Duodenal mucosa (tissue), 2 donors: ENCODE measurements around the gene VWA2.

Source experiments
- H3K27ac ChIP-seq: one replicate; pipeline ENCODE4 v1.7.0; 2013; ENCODE audit warnings: low read depth, low read length
- H3K27me3 ChIP-seq, 2 donors: one replicate each; pipeline ENCODE4 v1.7.0; 2013; ENCODE audit warnings: low read length in 2 of 2, control low read depth in 1 of 2; ENCODE audit not compliant: insufficient read depth in 2 of 2, control insufficient read depth in 1 of 2
- H3K36me3 ChIP-seq, 2 donors: one replicate each; pipeline ENCODE4 v1.7.0; 2013; ENCODE audit warnings: low read length in 2 of 2, control low read depth in 1 of 2; ENCODE audit not compliant: insufficient read depth in 2 of 2, control insufficient read depth in 1 of 2
- H3K4me1 ChIP-seq, 2 donors: one replicate each; pipeline ENCODE4 v1.7.0; 2013; ENCODE audit warnings: low read length in 2 of 2, control low read depth in 1 of 2; ENCODE audit not compliant: insufficient read depth in 2 of 2, control insufficient read depth in 1 of 2
- H3K4me3 ChIP-seq, 2 donors: one replicate each; pipeline ENCODE4 v1.7.0; 2013; ENCODE audit warnings: low read length in 2 of 2, low read depth in 1 of 2
- H3K9ac ChIP-seq, 2 donors: one replicate each; pipeline ENCODE4 v1.7.0; 2013; ENCODE audit warnings: low read length in 2 of 2, low read depth in 1 of 2
- H3K9me3 ChIP-seq, 2 donors: one replicate each; pipeline ENCODE4 v1.7.0; 2013; ENCODE audit warnings: low read length in 2 of 2, control low read depth in 1 of 2; ENCODE audit not compliant: control insufficient read depth in 1 of 2

The VWA2 gene

DNA sequence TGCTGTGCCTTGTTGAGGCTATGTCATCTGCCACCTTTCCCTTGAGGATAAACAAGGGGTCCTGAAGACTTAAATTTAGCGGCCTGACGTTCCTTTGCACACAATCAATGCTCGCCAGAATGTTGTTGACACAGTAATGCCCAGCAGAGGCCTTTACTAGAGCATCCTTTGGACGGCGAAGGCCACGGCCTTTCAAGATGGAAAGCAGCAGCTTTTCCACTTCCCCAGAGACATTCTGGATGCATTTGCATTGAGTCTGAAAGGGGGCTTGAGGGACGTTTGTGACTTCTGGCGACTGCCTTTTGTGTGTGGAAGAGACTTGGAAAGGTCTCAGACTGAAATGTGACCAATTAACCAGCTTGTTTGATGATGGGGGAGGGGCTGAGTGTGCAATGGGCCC lies 52.5 kb downstream of the VWA2 start:
- H3K36me3 ChIP-seq = peaks cover 14% of the 10 kb centered on the region in 2 donors
- H3K9me3 ChIP-seq = peaks cover 13% of the 10 kb centered on the region in 2 donors
- no peaks in the 10 kb centered on the region for H3K4me1 ChIP-seq
- H3K4me3 ChIP-seq = no peak overlapping the region
- no peak overlapping the region for H3K27ac ChIP-seq
- H3K27me3 ChIP-seq = no peaks in the 10 kb centered on the region
- no peak overlapping the region for H3K9ac ChIP-seq

DNA sequence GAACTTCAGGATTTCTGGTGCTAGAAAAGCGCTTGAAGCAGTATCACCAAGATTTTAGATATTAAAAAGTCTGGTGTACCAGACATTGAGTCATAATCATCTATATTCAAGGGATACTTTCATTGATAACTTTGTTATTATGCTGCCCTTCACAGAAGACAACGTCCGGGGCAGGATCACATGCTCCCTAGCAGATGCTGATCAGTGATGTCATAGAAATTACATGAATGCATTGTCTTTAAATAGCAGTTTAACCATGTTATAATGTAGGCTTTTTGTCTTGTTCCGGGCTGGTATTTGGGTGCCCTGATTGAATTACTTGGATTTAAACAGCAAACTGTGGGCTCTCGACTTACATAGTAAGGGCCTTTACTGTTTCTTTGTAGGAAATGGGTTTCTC lies 54.0 kb downstream of the VWA2 start:
- no peak overlapping the region for H3K4me3 ChIP-seq
- H3K4me1 ChIP-seq = no peaks in the 10 kb centered on the region
- H3K27me3 ChIP-seq = no peaks in the 10 kb centered on the region
- peaks cover 14 to 16% of the 10 kb centered on the region in 2 donors for H3K9me3 ChIP-seq
- no peak overlapping the region for H3K27ac ChIP-seq
- H3K36me3 ChIP-seq = peaks cover 18 to 26% of the 10 kb centered on the region in 2 donors
- H3K9ac ChIP-seq = no peak overlapping the region

DNA sequence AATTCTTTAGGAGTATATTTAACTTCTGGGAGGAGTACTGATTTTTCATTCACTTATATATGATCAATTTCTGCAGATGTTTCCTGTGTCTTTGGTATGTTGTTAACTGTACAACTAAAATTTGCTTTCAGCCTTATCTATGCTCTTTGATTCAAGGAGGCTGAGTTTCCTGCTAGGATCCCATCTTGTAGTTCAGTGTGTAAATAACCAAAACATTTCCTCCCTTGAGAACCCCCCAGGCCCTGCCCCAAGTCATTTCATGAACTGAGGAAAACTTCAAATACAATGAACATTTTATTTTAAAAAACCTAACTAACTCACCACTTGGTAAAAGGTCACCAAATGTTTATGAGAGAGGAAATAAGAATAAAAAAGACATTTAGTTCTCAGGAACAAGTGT lies 55.5 kb downstream of the VWA2 start:
- H3K27ac ChIP-seq = no peak overlapping the region
- no peak overlapping the region for H3K4me3 ChIP-seq
- H3K27me3 ChIP-seq = no peaks in the 10 kb centered on the region
- H3K9me3 ChIP-seq = peaks cover 14 to 16% of the 10 kb centered on the region in 2 donors
- no peak overlapping the region for H3K9ac ChIP-seq
- H3K36me3 ChIP-seq = peaks cover 18 to 31% of the 10 kb centered on the region in 2 donors
- H3K4me1 ChIP-seq = no peaks in the 10 kb centered on the region

DNA sequence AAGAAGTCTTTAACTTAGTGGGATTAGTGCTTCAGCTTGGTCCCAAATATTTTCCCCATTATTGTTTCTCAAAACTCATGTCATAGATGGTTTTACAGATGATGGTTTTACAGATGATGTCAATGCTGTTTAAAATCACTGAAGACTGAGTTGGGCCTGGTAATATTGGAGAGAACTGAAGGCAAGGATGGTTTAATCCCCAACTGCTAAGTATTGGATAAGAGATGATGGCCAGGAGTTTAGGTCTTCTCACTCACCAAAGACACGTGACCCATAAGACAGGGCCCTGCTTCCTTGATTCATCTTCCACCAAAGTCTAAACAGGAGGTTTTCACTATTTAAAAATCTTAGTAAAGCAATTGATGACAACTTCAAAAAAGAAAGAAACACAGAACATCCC lies 56.3 kb downstream of the VWA2 start:
- Histone ChIP-seq H3K4me3 (no peak overlapping the region), H3K4me1 (no peaks in the 10 kb centered on the region), H3K9me3 (peaks cover 14 to 16% of the 10 kb centered on the region in 2 donors), H3K27me3 (no peaks in the 10 kb centered on the region), H3K27ac (no peak overlapping the region), H3K9ac (no peak overlapping the region), H3K36me3 (peaks cover 18 to 33% of the 10 kb centered on the region in 2 donors)

DNA sequence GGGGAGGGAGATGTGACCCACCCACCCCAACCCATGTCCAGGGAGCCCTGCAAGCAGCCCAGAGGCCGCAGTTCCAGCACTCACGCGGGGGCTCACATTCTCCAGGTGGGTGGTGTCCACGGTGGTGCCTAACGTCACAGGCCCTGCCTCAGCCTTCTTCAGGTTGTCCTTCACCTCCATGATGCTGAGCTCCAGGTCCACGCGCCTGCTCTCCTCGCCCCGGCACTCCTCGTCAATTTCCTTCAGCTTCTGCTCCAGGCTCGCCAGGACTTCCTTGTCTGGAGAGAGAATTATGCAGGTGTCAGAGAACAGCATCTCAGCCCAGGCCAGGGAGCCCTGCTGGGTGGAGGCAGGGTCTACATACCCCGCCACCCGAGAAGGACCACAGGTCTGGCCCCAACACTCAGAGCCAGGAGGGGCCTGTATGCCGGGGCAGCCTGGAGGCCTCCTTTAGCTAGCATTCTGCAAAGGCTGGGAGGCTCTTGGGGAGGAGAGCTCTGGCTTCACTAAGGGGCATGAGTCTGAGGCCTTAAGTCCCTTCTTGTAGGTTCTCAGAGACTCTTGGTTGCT lies 58.2 kb downstream of the VWA2 start:
- H3K9me3 ChIP-seq = peaks cover 14 to 16% of the 10 kb centered on the region in 2 donors
- no peak overlapping the region for H3K4me3 ChIP-seq
- no peak overlapping the region for H3K9ac ChIP-seq
- peaks cover 18 to 39% of the 10 kb centered on the region in 2 donors for H3K36me3 ChIP-seq
- no peaks in the 10 kb centered on the region for H3K27me3 ChIP-seq
- no peak overlapping the region for H3K27ac ChIP-seq
- no peaks in the 10 kb centered on the region for H3K4me1 ChIP-seq

DNA sequence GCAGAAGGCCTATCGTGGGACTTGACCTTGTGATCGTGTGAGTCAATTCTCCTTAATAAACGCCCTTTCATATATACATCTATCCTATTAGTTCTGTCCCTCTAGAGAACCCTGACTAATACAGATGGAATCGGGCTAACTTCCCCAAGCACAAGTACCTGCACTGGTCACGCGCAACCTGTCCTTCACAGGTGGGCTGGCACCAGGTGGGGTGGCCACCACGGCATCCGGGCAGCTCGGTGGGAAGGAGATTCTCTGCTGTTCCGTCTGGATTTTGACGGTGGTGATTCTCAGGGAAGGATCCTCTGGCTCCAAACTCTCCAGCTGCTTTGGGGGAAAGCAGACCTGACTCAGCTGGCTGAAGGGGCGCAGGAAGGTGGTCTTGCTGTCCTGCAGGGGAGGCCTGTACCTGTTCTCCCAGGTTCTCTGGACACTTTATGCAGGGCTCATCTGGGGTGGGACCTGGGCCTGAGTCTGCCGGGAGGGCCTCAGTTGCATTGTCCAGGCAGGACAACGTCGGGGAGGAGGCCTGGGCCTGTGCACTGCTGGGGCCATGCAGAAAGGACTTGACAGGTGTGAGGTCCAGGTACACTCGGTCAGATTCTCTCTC lies 61.1 kb downstream of the VWA2 start:
- Histone ChIP-seq H3K27me3 (no peaks in the 10 kb centered on the region), H3K4me1 (peaks cover 8 to 12% of the 10 kb centered on the region in 2 donors), H3K9me3 (peaks cover 14 to 16% of the 10 kb centered on the region in 2 donors), H3K36me3 (peaks cover 18 to 39% of the 10 kb centered on the region in 2 donors), H3K4me3 (no peak overlapping the region), H3K27ac (no peak overlapping the region), H3K9ac (no peak overlapping the region)

DNA sequence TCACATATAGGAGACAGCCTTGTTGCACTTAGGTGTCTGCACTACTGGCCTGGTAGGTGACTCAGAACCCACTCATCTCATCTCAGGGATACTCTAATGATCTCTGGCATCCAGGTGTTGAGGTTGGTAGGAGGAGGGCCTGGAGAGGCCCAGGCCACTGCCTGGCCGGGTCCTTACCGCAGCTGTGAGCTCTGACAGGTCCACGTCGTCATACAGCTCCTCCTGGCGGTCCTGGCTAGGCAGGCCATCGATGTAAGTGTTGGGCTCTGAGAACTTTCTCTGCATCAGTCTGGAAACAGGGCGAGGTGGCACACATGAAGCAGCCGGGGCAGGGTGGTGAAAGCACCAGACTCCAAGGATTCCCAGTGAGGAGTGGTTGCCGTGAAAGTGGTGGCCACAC lies 62.1 kb downstream of the VWA2 start:
- H3K4me3 ChIP-seq = no peak overlapping the region
- H3K27ac ChIP-seq = no peak overlapping the region
- H3K4me1 ChIP-seq = peaks cover 8 to 12% of the 10 kb centered on the region in 2 donors
- H3K27me3 ChIP-seq = no peaks in the 10 kb centered on the region
- H3K36me3 ChIP-seq = peaks cover 7 to 29% of the 10 kb centered on the region in 2 donors
- H3K9me3 ChIP-seq = peaks cover 4 to 6% of the 10 kb centered on the region in 2 donors
- no peak overlapping the region for H3K9ac ChIP-seq

DNA sequence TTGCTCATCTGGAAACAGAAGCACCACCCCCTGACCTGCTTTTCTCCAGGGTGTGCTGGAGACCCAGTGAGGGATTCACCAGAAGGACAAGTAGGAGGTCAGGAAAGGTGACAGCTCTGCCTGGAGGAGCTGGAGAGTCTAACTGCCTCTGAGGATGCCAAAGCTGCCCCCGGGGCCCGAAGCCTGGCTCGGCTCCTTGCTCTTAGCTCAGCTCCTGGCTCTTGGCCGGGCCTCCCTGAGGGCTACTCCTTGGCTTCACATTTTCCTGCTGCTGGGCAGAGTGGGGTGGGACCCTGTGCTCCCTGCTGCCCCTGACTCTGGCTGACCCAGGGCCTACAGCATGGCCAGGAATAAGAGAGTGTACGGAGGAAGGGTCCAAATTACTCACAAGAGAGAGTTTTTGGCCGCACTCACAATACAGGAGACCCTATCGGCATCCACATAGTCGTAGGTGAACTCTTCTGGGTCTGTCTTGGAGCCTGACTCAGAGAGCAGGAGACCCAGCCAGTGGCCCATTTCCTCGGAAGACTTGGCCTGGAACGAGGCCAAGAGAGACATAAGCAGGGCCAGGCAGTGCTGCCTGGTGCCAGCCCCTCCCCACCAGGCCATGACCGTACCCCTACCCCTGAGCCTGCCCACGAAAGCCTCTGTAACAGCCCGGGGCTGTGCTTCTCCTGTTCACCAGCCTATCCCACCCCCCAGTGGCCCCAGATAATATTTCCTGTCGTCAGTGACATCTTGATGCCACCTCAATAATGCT lies 63.1 kb downstream of the VWA2 start:
- Histone ChIP-seq H3K9ac (no peak overlapping the region), H3K36me3 (peaks cover 0 to 19% of the 10 kb centered on the region in 2 donors), H3K4me1 (peaks cover 8 to 12% of the 10 kb centered on the region in 2 donors), H3K27me3 (no peaks in the 10 kb centered on the region), H3K4me3 (no peak overlapping the region), H3K9me3 (no peaks in the 10 kb centered on the region), H3K27ac (no peak overlapping the region)

DNA sequence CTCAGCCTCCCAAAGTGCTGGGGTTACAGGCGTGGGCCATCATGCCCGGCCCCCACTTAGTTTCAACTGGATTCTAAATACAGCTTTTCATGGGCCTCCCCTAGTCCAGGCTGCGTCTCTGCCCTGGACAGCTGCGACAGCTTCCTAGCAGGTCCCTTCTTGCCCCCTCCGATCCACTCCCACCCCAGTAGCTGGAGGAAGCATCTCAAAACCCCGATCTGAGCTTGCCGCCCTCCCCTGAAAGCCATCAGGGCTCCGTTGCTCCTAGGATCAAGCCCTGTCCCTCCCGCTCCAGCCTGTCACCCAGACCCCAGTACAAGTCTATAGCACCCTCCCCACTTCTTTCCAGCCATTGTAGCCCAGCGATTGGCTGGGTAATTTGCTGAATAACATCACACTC lies 64.5 kb downstream of the VWA2 start:
- peaks cover 8 to 12% of the 10 kb centered on the region in 2 donors for H3K4me1 ChIP-seq

DNA sequence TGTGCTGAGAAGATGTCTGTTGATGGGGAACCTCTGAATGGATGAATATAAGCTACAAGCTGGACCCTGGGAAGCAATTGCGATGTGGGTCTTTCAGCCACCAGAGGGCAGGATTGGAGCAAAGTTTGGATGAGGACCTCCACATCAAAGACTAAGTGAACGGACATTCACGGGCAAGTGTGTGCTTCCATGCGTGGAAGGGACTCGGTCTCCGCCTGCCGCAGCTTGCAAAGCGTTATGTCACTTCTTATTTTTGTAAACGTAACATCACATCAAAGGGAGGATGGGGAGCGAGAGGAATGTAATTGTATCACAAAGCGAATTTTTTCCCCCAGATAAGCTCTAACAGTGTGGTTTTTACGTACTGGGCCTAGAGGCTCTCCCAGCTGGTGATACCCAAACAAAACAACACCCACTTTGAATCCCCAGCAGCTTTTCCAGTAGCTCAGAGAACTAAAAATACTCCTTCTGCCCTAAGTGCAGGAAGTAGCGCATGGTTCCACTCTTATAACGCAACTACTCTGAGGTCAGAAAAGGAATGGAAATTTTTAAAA lies 65.0 kb downstream of the VWA2 start:
- Histone ChIP-seq H3K36me3 (peaks cover 0 to 8% of the 10 kb centered on the region in 2 donors), H3K9ac (peak overlapping the region; percentile 4 to 42), H3K9me3 (no peaks in the 10 kb centered on the region), H3K27me3 (no peaks in the 10 kb centered on the region), H3K27ac (no peak overlapping the region), H3K4me3 (peak overlapping the region; percentile 53 to 64), H3K4me1 (peaks cover 8 to 12% of the 10 kb centered on the region in 2 donors)

More for the DNA sequence above, 64.5 kb downstream of the VWA2 start:
- Histone ChIP-seq H3K9me3 (no peaks in the 10 kb centered on the region), H3K27me3 (no peaks in the 10 kb centered on the region), H3K36me3 (peaks cover 0 to 13% of the 10 kb centered on the region in 2 donors), H3K4me3 (no peak overlapping the region), H3K27ac (no peak overlapping the region), H3K9ac (no peak overlapping the region)
